ENCODE results near the gene RCBTB2.

The RCBTB2 gene

DNA sequence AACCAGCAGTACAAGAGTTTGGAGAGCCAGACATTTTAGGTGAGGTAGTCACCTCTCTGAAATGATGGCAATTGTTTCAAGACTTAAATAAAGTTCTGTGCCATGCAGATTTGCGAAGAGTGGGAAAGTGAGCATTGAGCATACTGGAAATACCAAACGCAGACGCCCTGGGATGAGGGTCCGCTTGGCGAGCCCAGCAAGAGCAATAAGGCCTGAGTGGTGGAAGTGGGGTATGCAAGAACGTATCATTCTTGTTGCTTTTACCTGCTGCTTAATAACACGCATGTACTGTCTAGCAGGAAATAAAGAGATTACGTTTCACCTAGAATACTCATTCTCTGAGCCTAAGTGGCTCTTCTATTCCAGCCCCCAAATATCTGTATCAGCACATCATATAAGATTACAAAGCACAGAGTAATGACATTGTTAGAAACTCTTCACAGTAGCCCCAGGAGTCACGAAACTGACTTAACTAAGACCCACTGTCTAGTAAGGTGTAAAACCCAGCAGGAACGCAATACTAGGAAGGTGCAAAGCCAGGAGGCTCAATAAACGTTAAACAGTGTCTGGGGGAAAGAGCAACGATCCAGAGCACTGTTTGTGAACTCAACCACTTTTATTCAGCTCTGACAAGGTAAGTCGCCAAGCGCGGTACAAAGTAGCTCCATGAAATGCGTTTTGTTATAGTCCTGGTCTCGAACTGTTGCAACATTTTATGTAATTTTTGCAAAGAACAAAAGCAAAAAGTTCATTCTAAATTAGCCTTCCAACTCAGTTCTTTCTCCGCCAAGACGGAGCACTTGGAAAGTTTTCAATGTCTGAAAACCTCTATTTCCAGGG lies 1.2 kb downstream of the RCBTB2 start:
- DNase-seq (ENCODE audit: low read depth, low spot score) = no peak

DNA sequence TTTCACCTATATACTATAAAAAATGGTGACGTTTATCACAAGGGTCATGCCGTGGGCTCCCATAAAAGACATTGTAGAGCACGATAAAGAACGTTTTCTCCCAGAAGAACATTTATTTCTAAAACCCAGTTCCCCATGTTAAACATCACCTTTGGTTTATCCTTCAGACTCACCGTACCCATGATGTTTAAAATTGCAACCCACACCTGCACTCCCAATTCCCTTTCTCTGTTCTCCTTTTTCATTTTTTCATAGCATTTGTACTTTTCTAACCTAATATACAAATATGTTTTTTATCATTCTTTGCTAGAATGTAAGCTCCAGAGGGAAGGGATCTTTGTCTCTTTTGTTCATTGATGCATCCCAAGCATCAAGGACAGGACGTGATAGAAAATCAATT lies 2.0 kb downstream of the RCBTB2 start:
- DNase-seq (ENCODE audit: low read depth, low spot score) = no peak

DNA sequence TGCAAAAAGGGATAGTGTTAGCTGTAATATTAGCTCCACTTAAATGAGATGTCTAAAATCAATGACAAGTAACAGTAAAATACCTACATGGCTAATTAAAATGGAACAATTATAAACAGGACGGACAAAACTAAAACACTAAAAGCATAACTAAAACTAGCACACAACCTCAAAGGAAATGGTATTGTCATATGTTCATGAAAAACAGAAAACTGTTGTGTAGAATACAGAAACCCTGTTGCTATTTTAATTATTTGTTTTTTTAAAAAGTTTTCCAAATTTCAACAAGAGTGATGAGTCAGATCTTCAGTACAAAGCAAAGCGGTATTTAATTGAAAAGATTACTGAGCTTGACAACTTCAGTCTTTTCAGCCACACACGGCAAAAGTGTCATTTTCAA lies 4.2 kb downstream of the RCBTB2 start:
- DNase-seq (ENCODE audit: low read depth, low spot score) = no peak

- DNase-seq (ENCODE audit: low read depth, low spot score) = no peak
Measured at GRCh38 chr13:48527955-48528354, 4.9 kb downstream of the RCBTB2 start.

- DNase-seq (ENCODE audit: low read depth, low spot score) = no peak
Measured at GRCh38 chr13:48526286-48526685, 6.6 kb downstream of the RCBTB2 start.

GRCh38 chr13:48518083-48518482 lies 14.8 kb downstream of the RCBTB2 start:
- no peak for DNase-seq (ENCODE audit: low read depth, low spot score)

- no peak for DNase-seq (ENCODE audit: low read depth, low spot score)
Measured at GRCh38 chr13:48515732-48516131, 17.1 kb downstream of the RCBTB2 start.

- DNase-seq (ENCODE audit: low read depth, low spot score) = no peak
Measured at GRCh38 chr13:48514793-48515192, 18.1 kb downstream of the RCBTB2 start.

DNA sequence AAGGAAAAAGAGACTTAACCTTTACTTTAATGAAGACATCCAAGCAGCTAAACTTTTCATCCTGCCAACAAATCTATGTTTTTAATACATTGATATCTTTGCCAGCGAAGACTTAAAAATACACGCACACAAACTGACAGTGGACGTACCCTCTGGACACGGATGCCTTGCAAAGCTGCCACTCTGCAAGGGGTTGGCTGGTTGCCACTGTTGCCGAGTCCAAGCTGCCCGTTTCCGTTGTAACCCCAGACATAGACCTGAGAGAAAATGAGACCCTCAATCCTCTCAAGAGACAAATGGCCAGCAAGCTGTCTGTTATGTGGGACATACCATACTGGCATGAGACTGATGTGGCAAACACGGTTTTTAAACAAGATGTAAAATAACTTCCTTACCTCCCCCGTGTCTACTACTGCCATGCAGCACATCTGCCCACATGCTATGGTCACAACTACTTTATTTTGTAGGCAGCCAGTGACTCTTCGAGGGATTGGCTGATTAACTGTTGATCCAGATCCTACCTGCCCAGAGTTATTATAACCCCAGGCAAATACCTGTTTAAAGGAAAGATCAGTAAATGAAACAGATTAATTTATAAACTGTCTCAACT lies 21.2 kb downstream of the RCBTB2 start:
- no peak for DNase-seq (ENCODE audit: low read depth, low spot score)

DNA sequence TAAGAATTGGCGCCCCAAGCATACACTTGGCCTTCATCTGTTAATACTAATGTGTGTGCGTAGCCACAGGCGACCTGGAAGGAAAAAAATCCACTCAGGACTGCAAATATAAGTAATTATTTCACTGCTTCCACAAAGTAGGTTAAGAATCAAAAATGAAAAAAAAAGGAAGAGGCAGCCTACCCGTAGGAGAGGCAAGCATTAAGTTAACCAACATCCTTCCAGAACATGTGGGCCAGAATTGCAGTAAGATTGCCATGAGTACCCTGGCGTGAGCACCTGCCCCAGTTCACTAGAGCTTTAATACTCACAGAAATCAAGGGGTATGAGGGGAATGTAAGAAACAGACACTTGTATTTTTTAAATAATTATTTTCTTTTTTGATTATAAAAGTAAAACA lies 22.2 kb downstream of the RCBTB2 start:
- DNase-seq (ENCODE audit: low read depth, low spot score) = no peak

GRCh38 chr13:48508011-48508410 lies 24.9 kb downstream of the RCBTB2 start:
- DNase-seq (ENCODE audit: low read depth, low spot score) = no peak

DNA sequence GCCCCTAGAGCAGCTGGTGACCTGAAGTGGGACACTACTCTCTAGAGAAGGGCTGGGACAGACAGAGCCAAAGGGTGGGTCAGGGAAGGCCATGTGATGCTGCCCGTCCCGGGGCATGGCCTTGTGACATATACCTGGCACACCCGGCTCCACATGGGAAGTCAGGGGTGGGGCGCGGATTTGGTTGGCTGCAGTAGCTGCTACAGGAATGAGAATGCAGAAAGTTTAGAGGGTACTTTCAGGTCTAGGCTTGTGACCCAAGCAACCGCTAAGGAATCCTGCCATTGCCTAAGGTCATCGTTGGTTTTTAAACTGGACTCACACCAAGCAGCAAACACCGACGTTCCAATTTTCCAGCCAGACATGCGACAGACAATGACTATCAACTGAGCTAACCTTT lies 25.9 kb downstream of the RCBTB2 start:
- no peak for DNase-seq (ENCODE audit: low read depth, low spot score)

GRCh38 chr13:48506092-48506701 lies 26.7 kb downstream of the RCBTB2 start:
- no peak for DNase-seq (ENCODE audit: low read depth, low spot score)

- no peak for DNase-seq (ENCODE audit: low read depth, low spot score)
Measured at GRCh38 chr13:48505597-48506091, 27.2 kb downstream of the RCBTB2 start.

DNA sequence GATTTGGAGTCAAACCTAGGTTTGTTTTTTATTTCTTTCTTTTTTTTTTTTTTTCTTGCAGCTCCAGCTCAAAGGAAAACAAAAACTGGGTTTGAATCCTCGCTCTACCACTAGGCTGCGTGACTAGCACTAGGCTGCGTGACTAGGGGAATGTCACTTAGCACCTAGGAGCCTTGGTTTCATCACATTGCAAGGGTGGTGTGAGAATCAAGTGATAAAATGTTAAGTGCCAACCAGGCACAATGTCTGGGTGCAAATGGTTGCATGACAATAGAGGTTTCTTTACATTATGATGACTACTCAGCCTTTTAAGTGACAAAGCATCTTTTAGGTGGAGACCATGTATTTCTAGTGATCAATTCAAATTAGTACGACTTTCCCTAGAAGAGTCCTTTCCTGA lies 27.9 kb downstream of the RCBTB2 start:
- DNase-seq (ENCODE audit: low read depth, low spot score) = no peak

GRCh38 chr13:48504606-48505005 lies 28.3 kb downstream of the RCBTB2 start:
- DNase-seq (ENCODE audit: low read depth, low spot score) = no peak

- no peak for DNase-seq (ENCODE audit: low read depth, low spot score)
Measured at GRCh38 chr13:48502601-48503319, 30.1 kb downstream of the RCBTB2 start.

DNA sequence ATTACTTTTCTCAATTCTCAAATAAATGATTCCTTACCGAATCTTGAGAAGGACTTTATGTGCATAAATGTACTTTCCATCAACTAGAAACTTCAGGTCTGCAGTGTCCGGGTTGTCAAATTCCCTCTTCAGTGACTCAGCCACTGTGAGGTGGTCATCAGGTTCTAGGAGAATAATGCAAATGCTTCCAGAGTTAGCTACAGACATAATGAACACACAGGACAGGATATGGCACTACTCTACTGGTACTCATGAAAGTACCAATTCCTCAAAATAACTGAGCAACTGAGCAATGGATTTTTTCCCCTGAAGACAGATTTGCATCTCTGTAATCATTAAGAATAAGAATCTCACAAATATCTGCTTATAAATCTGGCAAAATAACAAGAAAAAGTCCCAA lies 31.2 kb downstream of the RCBTB2 start:
- DNase-seq (ENCODE audit: low read depth, low spot score) = no peak

DNA sequence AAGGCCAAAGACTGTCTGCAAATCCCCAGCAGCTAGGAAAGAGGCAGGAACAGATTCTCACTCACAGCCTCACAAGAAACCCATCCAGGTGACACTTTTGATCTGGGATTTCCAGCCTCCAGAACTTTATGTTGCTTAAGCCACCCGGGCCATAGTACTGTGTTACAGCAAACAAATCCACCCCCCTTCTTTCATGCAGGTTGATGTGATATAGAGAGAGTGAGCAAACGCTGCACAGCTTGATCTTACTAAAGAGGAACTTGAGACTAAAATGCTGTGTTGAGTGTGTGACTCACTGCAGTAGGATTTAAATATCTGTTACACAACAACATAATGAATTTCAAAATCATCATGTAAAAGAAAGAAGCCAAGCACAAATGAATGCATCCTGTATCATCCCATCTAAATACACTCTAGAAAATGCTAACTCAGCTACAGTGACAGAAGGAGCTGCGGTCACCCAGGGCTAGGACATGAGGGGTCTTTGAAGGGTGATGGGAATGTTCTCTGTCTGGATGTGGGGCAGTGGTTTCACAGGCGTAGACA lies 32.2 kb downstream of the RCBTB2 start:
- DNase-seq (ENCODE audit: low read depth, low spot score) = no peak

DNA sequence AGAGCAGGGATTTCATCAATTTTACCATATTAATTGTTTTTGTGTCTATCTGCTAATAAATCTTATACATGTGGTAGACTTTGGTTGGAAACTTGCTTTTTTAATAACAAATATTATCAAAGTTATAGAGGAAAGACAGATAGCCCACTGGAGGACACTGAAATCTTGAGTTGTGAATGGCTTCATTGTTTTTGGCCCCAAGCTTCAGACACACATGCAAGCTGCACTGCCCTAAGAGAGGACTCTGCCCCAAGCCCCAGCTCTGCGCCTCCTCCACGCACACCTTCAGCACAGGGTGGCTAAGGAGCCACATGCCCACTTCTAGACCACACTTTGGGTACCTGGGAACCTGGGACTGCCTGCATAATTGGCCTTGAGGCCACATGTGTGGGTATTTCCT lies 35.2 kb downstream of the RCBTB2 start:
- DNase-seq (ENCODE audit: low read depth, low spot score) = no peak

GRCh38 chr13:48496271-48497161 lies 36.4 kb downstream of the RCBTB2 start:
- no peak for DNase-seq (ENCODE audit: low read depth, low spot score)

All from iPS DF 19.7 (cell line).